Activated T-cell treated with anti-CD3 and anti-CD28 coated beads for 48 hours (primary cell): ENCODE results near the gene CPO.
A peak's percentile ranks its signal among the peaks of the same experiment; 100 is the strongest.

ENCODE experiments used
- DNase-seq: peaks from one replicate; pipeline ENCODE4 v3.0.0-alpha.2; 2020; ENCODE audit warnings: low read depth

The CPO gene

GRCh38 chr2:206974551-206974950, 35.2 kb downstream of the CPO start:
- no peak for DNase-seq

GRCh38 chr2:206978746-206979145, 39.4 kb downstream of the CPO start:
- DNase-seq: no peak

- no peak for DNase-seq
Measured at GRCh38 chr2:206979365-206979764, 40.0 kb downstream of the CPO start.

- DNase-seq: no peak
Measured at GRCh38 chr2:206979922-206980321, 40.6 kb downstream of the CPO start.

GRCh38 chr2:206980413-206980812, 41.1 kb downstream of the CPO start:
- no peak for DNase-seq

GRCh38 chr2:206981086-206981674, 41.9 kb downstream of the CPO start:
- no peak for DNase-seq

GRCh38 chr2:206981739-206982340, 42.5 kb downstream of the CPO start:
- peak; percentile 36 for DNase-seq

- no peak for DNase-seq
Measured at GRCh38 chr2:206982360-206982955, 43.1 kb downstream of the CPO start.

GRCh38 chr2:206983161-206983859, 44.0 kb downstream of the CPO start:
- DNase-seq: no peak

GRCh38 chr2:206984206-206984605, 44.9 kb downstream of the CPO start:
- DNase-seq: no peak

GRCh38 chr2:206986943-206987342, 47.6 kb downstream of the CPO start:
- DNase-seq: no peak

- DNase-seq: no peak
Measured at GRCh38 chr2:206987810-206988209, 48.5 kb downstream of the CPO start.

- DNase-seq: no peak
Measured at GRCh38 chr2:206988884-206989283, 49.6 kb downstream of the CPO start.

- DNase-seq: no peak
Measured at GRCh38 chr2:206989311-206989710, 50.0 kb downstream of the CPO start.

GRCh38 chr2:206990360-206990759, 51.0 kb downstream of the CPO start:
- DNase-seq: no peak

GRCh38 chr2:206991070-206991469, 51.8 kb downstream of the CPO start:
- no peak for DNase-seq

GRCh38 chr2:206993396-206993911, 54.1 kb downstream of the CPO start:
- no peak for DNase-seq

GRCh38 chr2:206993964-206994363, 54.6 kb downstream of the CPO start:
- DNase-seq: no peak

- DNase-seq: no peak
Measured at GRCh38 chr2:206996556-206997065, 57.3 kb downstream of the CPO start.

GRCh38 chr2:207008105-207008990, 69.0 kb downstream of the CPO start:
- no peak for DNase-seq

GRCh38 chr2:207012461-207012860, 73.1 kb downstream of the CPO start:
- no peak for DNase-seq

- DNase-seq: no peak
Measured at GRCh38 chr2:207014424-207014823, 75.1 kb downstream of the CPO start.
